Measurements from ENCODE around the gene PPM1A.

PPM1A gene

GRCh38 chr14:60248697-60249318, at the start of gene PPM1A:
Gene PPM1A (plus strand): TSS chr14:60249221. CDS start chr14:60282704, 33,483 bp downstream.
- no peak for TF ChIP-seq CTCF (IDR thresholded peaks at IDR 0.05; ENCODE audit: extremely low read depth, missing control alignments)
- peak; percentile 98 for DNase-seq (ENCODE audit: low spot score)

DNA sequence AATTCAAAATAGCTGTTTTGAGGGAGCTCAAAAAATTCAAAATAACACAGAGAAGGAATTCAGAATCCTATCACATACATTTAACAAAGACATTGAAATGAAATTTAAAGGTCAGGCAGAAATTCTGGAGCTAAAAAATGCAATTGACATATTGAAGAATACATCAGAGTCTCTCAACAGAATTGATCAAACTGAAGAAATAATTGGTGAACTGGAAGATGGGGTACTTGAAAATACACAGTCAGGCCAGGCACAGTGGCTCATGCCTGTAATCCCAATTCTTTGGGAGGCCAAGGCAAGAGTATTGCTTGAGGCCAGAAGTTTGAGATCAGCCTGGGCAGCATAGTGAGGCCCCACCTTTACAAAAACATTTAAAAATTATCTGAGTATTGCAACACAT, 49.7 kb upstream of the PPM1A start:
- no peak for TF ChIP-seq CTCF (IDR thresholded peaks at IDR 0.05; ENCODE audit: extremely low read depth, missing control alignments)
- no peak for DNase-seq (ENCODE audit: low spot score)

DNA sequence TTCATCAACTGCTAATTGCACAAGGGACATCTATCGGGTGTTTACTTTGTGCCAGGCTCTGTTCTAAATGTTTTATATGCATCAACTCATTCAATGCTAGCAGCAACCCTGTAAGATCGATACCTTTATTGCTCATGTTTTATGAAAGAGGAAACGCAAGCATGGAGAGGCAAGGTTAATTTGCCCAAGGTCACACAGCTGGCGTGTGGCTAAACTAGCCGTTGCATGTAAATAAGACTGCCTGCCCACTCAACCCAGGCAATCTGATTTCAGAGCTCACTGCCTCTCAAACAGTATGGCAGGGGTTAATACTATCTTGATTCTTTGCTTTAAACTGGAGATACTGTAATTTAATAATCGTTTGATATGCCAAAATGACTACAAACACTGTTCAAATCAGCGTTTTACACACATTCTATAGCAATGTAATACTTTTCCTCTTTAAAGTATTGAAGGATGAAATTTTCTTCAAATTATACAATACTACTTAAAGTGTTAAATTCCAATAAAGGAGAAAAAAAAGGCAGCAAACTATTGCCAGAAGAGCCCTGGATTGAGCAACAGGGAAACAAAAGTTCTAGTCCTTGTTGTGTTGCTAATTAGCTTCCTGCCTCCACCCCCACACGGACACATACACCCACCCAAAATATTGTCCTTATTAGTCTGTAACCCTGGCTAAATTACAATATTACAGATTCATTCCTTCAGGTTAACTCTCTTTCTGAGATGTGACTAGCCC, 44.7 kb upstream of the PPM1A start:
- no peak for TF ChIP-seq CTCF (IDR thresholded peaks at IDR 0.05; ENCODE audit: extremely low read depth, missing control alignments)
- DNase-seq (ENCODE audit: low spot score) = no peak

DNA sequence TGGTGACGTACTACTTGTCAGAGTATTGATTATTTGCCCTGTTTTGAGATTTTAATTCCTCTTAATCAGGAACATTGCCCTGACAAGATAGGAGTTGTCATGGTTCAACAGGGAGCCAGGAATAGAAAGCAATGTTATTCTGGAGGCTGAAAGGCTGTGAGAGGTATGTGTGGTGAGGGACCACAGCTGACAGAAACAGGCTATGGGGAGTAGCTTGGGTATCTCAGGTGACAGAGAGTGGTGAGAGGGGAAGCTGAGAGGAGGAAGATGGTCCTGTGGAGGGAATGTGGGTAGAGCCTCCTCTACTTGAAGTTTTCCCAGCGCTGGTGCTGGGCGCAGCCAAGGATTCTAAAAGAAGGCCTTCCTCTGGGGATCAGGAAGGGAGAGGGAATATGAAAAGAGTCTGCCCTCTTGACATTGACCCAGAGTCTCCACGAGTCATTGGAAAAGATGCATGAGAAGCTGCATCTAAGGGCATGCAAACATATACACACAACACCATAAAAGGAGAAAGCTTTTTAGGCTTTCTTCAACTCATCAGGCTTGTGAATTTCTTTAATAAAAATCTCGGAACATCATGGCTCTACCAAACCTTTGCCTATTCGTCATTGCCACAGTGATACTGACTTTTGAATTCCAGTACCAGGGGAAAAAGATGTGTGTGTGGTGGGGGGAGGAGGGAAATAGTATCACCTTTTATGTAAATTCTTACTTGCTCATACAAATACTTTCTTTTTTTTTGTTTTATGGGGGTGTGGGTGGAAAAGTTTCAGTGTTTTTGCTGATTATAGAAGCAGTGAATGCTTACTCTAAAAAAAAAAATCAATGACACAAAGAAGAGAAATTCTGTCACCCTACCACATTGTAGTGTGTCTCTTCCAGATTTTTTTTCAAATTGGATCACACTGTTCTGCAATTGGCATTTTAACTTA, 43.9 kb upstream of the PPM1A start:
- no peak for TF ChIP-seq CTCF (IDR thresholded peaks at IDR 0.05; ENCODE audit: extremely low read depth, missing control alignments)
- no peak for DNase-seq (ENCODE audit: low spot score)

DNA sequence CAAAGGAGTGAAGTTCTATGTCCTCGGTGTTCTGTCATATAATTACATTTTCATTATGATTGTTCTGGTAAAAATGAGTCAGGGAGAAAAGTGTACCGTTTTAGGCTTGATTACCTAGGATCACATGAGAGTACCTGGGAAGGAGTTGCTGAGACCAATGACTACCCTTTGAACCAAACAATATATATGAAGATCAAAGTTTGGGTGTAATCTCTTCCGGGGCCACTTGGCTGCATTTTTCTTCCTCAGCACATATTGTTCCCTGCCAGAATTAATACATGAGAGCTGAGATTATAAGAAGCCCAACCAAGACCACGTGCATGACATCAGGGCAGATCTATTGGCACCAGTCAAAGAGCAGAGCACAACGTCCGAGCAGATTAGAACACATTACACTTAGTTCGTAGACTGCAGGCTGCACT, 42.8 kb upstream of the PPM1A start:
- no peak for TF ChIP-seq CTCF (IDR thresholded peaks at IDR 0.05; ENCODE audit: extremely low read depth, missing control alignments)
- no peak for DNase-seq (ENCODE audit: low spot score)

GRCh38 chr14:60206837-60207533, 42.0 kb upstream of the PPM1A start:
- no peak for DNase-seq (ENCODE audit: low spot score)

More at GRCh38 chr14:60206837-60207533, 42.0 kb upstream of the PPM1A start:
- no peak for TF ChIP-seq CTCF (IDR thresholded peaks at IDR 0.05; ENCODE audit: extremely low read depth, missing control alignments)

Data from GM20000 (cell line).